DOHH2 (cell line): Measurements from ENCODE around the gene NAV2.

Experiments used
- CTCF ChIP-seq: fragments of 200-600 bp; sonication (generic); IDR thresholded peaks from one replicate; pipeline ENCODE4 v1.5.1; 2014; ENCODE audit warnings: antibody characterized with exemption, mild to moderate bottlenecking, low read depth, low read length; ENCODE audit not compliant: poor library complexity, severe bottlenecking
- EZH2phosphoT487 ChIP-seq: fragments of 200-600 bp; sonication (generic); IDR thresholded peaks from 2 replicates; pipeline ENCODE4 v1.6.1; 2017; ENCODE audit warnings: borderline replicate concordance, mild to moderate bottlenecking, antibody characterized with exemption, low read length, moderate library complexity, mixed read lengths

GRCh38 chr11:19827399-19828135 lies 114.9 kb downstream of the NAV2 start:
- no peak for TF ChIP-seq CTCF
- TF ChIP-seq EZH2phosphoT487 = no peak
